ENCODE results near the gene KLHL36. TPM values are rescaled to one million over a fixed set of nuclear protein-coding genes. Genes with fewer than 3 reads are reported as not detected.

Gene KLHL36
- total RNA-seq, 1 donor from 2014 or later = 56.3 TPM

DNA sequence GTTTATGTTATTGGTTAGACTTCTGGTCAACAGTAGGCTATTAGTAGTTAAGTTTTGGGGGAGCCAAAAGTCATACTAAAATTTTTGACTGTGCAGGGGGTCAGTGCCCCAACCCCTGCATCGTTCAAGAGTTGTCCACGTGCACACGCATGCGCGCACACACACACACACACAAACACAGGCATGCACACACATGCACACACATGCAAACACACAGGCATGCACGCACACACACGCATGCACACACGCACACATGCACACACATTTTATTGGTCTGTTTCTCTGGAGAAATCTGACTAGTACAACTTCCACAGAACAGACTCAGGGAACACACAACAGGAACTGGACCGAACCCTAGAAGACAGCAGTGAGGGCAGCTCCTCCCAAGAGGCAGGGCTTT lies 27.1 kb downstream of the KLHL36 start:
- Histone ChIP-seq H3K4me1 (no peaks in the 10 kb centered on the region), H3K27me3 (no peaks in the 10 kb centered on the region), H3K36me3 (no peaks in the 10 kb centered on the region), H3K9me3 (no peaks in the 10 kb centered on the region), H3K4me3 (no peak overlapping the region), H3K27ac (no peak overlapping the region)
- no peak for ATAC-seq
- no peak for DNase-seq
- TF ChIP-seq, protein P1, sequence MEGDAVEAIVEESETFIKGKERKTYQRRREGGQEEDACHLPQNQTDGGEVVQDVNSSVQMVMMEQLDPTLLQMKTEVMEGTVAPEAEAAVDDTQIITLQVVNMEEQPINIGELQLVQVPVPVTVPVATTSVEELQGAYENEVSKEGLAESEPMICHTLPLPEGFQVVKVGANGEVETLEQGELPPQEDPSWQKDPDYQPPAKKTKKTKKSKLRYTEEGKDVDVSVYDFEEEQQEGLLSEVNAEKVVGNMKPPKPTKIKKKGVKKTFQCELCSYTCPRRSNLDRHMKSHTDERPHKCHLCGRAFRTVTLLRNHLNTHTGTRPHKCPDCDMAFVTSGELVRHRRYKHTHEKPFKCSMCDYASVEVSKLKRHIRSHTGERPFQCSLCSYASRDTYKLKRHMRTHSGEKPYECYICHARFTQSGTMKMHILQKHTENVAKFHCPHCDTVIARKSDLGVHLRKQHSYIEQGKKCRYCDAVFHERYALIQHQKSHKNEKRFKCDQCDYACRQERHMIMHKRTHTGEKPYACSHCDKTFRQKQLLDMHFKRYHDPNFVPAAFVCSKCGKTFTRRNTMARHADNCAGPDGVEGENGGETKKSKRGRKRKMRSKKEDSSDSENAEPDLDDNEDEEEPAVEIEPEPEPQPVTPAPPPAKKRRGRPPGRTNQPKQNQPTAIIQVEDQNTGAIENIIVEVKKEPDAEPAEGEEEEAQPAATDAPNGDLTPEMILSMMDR (IDR thresholded peaks at IDR 0.05) = no peak
- intact Hi-C loops (cut with DNase I) = no loop called here

- no peaks in the 10 kb centered on the region for H3K27me3 ChIP-seq
- no peak for DNase-seq
- no peaks in the 10 kb centered on the region for H3K4me1 ChIP-seq
- H3K27ac ChIP-seq = no peak overlapping the region
- no peak overlapping the region for H3K4me3 ChIP-seq
- ATAC-seq = no peak
- H3K9me3 ChIP-seq = no peaks in the 10 kb centered on the region
- intact Hi-C loops (cut with DNase I) = no loop called here
- TF ChIP-seq, protein P1 (IDR thresholded peaks at IDR 0.05) = no peak
- H3K36me3 ChIP-seq = no peaks in the 10 kb centered on the region
Measured at GRCh38 chr16:84675884-84676283, 27.6 kb downstream of the KLHL36 start.

DNA sequence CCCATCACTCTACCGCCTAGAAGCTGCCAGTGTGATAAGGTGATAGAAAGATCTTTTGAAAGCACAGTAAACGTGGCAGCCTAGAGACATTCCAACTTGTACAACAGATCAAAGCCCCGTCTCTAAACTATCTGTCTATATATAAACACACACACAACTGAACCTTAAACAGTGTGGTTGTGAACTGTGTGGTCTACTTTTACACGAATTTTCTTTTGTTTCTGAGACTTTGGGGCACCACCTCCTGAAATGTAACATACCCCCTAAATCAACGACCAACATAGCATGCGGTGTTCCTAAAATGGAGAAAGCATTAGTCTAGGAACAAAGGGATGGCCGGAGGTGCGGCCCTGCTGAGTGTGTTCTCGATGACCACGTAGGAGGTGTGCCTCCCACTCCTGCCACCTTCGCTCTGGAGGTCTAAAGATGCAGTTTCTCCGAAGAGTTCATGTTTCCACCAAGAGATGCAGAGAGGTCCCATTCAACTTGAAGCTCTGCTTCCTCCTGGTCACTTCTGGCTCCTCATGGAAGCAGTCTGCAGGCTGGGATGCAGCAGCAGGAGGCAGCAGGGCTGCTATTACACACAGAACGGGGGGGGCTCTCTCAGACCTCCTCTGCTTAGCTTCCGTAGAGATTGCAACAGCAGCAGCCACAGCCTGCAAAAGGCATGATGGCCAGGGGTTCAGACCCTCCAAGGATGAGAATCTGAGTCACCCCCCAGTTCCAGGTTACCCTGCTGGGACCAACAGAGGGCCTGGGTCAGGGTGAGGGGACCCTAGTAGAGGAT lies 28.9 kb downstream of the KLHL36 start:
- intact Hi-C loops (cut with DNase I) = no loop called here
- no peak for ATAC-seq
- H3K4me1 ChIP-seq = no peaks in the 10 kb centered on the region

DNA sequence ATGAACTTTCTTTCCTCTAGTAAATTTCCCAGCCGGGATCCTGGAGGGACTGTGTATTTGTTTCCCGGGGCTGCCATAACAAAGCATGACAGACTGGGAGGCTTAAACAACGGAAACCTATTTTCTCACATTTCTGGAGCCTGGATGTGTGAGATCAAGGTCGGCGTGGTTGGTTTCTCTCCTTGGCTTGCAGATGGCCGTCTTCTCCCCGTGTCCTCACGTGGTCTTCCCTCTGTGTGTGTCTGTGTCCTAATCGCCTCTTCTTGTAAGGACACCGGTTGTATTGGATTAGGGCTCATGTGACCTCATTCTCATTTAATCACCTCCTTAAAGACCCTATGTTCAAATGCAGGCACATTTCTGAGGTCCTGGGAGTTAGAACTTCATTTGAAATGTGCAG lies 29.5 kb downstream of the KLHL36 start:
- Histone ChIP-seq H3K4me1 (no peaks in the 10 kb centered on the region), H3K9me3 (no peaks in the 10 kb centered on the region), H3K27me3 (no peaks in the 10 kb centered on the region), H3K27ac (no peak overlapping the region), H3K36me3 (no peaks in the 10 kb centered on the region), H3K4me3 (no peak overlapping the region)
- DNase-seq (no peak), ATAC-seq (no peak)
- intact Hi-C loops (cut with DNase I) = no loop called here
- TF ChIP-seq, protein P1 (IDR thresholded peaks at IDR 0.05) = no peak

More for the DNA sequence above, 28.9 kb downstream of the KLHL36 start:
- H3K27ac ChIP-seq = no peak overlapping the region
- TF ChIP-seq, protein P1 (IDR thresholded peaks at IDR 0.05) = no peak
- H3K4me3 ChIP-seq = no peak overlapping the region
- H3K9me3 ChIP-seq = no peaks in the 10 kb centered on the region
- no peaks in the 10 kb centered on the region for H3K27me3 ChIP-seq
- no peaks in the 10 kb centered on the region for H3K36me3 ChIP-seq
- peak; percentile 32 for DNase-seq

DNA sequence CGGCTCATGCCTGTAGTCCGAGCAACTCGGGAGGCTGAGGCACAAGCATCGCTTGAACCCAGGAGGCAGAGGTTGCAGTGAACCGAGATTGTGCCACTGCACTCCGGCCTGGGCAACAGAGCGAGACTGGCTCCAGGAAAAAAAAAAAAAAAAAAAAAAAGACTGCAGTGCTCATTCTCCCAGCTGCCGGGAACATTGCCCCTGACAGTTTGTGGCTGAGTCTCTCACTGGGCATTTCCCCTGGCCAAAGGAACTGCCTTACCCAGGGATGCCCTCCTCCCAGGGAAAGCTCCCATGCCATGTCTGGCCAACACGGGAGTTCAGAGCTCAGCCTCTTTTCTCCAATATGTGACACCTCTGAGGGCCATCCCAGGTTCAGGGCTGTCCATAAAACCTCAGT lies 30.2 kb downstream of the KLHL36 start:
- TF ChIP-seq, protein P1 (IDR thresholded peaks at IDR 0.05) = no peak
- intact Hi-C loops (cut with DNase I) = no loop called here
- DNase-seq (peak; percentile 20), ATAC-seq (no peak)
- Histone ChIP-seq H3K4me3 (no peak overlapping the region), H3K27me3 (no peaks in the 10 kb centered on the region), H3K27ac (no peak overlapping the region), H3K4me1 (no peaks in the 10 kb centered on the region), H3K9me3 (no peaks in the 10 kb centered on the region), H3K36me3 (no peaks in the 10 kb centered on the region)
